ENCODE results near the gene CRYBA4. TPM values are rescaled to one million over a fixed set of nuclear protein-coding genes. Genes with fewer than 3 reads are reported as not detected.

Gene CRYBA4
- total and polyA plus RNA-seq, 9 donors: 0.59 TPM; not detected in 8

- Histone ChIP-seq H3K27me3 (no peaks in the 10 kb centered on the region), H3K27ac (no peak overlapping the region), H3K9me3 (no peaks in the 10 kb centered on the region), H3K36me3 (no peaks in the 10 kb centered on the region), H3K4me3 (no peak overlapping the region), H3K4me1 (ENCODE audit: insufficient read depth) (peaks cover 9% of the 10 kb centered on the region)
- intact Hi-C loops (cut with DNase I): no loop called here
- no peak for TF ChIP-seq POLR2A (IDR thresholded peaks at IDR 0.05)
- TF ChIP-seq EP300 (IDR thresholded peaks at IDR 0.05): no peak
- TF ChIP-seq CTCF (IDR thresholded peaks at IDR 0.05): no peak
- DNase-seq: no peak
- 41 to 71% (median 43%) methylated on average over 2 of the region's 2 CpGs for WGBS, 3 donors
Measured at GRCh38 chr22:26669060-26669481, 47.3 kb downstream of the CRYBA4 start.

DNA sequence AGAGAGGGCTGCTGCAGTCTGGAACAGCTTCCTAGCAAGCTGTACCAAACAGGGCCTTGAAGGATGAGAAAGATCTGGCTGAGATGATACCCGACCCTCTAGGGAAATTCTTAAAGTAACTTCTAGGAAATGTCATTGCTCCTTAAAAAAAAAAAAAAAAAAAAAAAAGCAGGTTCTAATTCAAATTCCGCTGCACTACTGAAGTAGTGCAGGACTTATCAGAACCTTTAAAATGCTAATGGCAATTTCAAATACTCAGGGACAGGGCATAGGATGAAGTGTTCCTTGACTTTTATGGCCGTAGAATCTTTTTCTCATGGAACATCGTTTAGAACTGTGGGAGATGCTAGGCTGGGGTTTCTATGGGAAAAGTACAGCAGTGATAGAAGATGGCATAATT lies 48.7 kb downstream of the CRYBA4 start:
- no peaks in the 10 kb centered on the region for H3K36me3 ChIP-seq
- H3K4me3 ChIP-seq: no peak overlapping the region
- intact Hi-C loops (cut with DNase I): no loop called here
- no peak overlapping the region for H3K27ac ChIP-seq
- TF ChIP-seq EP300 (IDR thresholded peaks at IDR 0.05): no peak
- no peak for TF ChIP-seq POLR2A (IDR thresholded peaks at IDR 0.05)
- no peak for TF ChIP-seq CTCF (IDR thresholded peaks at IDR 0.05)
- peaks cover 12% of the 10 kb centered on the region for H3K4me1 ChIP-seq (ENCODE audit: insufficient read depth)
- H3K27me3 ChIP-seq: no peaks in the 10 kb centered on the region
- H3K9me3 ChIP-seq: no peaks in the 10 kb centered on the region
- no peak for DNase-seq
- WGBS, 3 donors: 56 to 73% (median 69%) methylated on average over 4 of the region's 4 CpGs

DNA sequence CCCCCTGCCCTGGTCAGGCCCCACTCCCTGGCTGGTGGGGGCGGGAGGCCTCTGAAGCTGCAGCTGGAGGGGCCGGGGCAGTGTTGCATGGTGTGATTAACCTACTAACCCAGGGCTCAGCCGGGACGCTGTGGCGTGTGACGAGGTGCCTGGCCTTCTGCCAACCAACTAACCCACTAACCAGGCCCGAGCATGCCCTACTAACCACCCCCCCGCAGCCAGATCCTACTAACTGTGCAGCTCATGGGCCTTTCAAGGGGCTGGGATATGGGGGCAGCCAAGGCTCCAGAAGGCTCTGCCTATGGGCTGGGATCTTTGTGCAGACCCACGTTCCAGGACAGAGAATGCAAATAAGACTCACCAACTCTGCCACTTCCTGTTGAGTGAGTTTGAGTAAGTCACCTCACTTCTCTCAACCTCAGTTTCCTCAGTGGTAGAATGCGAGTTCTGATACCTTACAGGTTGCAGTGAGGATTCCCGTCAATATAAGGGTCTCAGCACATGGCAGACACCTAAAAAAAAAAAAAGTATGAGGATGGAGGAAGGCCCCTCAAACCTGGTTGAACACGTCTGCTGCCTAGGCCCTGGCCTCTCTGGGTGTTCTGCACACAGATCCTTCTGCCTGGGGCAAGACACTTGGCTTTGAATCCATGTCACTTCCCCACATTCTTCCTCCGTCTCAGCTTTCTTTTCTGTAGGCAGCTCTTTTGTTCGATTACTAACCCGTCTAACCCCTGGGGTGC lies 49.7 kb downstream of the CRYBA4 start:
- no peak overlapping the region for H3K27ac ChIP-seq
- no peaks in the 10 kb centered on the region for H3K27me3 ChIP-seq
- H3K36me3 ChIP-seq: no peaks in the 10 kb centered on the region
- no peak for TF ChIP-seq CTCF (IDR thresholded peaks at IDR 0.05)
- peaks cover 12% of the 10 kb centered on the region for H3K4me1 ChIP-seq (ENCODE audit: insufficient read depth)
- WGBS, 3 donors: 83 to 87% (median 86%) methylated on average over 15 of the region's 15 CpGs
- intact Hi-C loops (cut with DNase I): no loop called here
- no peaks in the 10 kb centered on the region for H3K9me3 ChIP-seq
- H3K4me3 ChIP-seq: no peak overlapping the region
- DNase-seq: peak; percentile 30 to 74 (median 60)

GRCh38 chr22:26672060-26672471 lies 50.3 kb downstream of the CRYBA4 start:
- Histone ChIP-seq H3K4me3 (peak overlapping the region; percentile 65), H3K36me3 (no peaks in the 10 kb centered on the region), H3K27me3 (no peaks in the 10 kb centered on the region), H3K27ac (peak overlapping the region; percentile 69 to 84), H3K4me1 (ENCODE audit: insufficient read depth) (peaks cover 12% of the 10 kb centered on the region), H3K9me3 (no peaks in the 10 kb centered on the region)
- TF ChIP-seq EP300 (IDR thresholded peaks at IDR 0.05) (no peak), CTCF (IDR thresholded peaks at IDR 0.05) (no peak), POLR2A (IDR thresholded peaks at IDR 0.05) (no peak)
- peak in 4 of 5 donors; percentile 26 to 60 (median 44) for DNase-seq
- WGBS, 3 donors: 78 to 91% (median 86%) methylated on average over 8 of the region's 8 CpGs
- intact Hi-C loops (cut with DNase I): no loop called here
